Activated naive CD4-positive, alpha-beta T cell treated with anti-CD3 and anti-CD28 coated beads, Interleukin-2, amount 10 ng/mL, durations not matched to agents 7 days and 5 days (primary cell): Measurements from ENCODE around the gene FAM236D.
"Not testable (repeated sequence)": the region's sequence is repeated elsewhere in the genome, so short reads cannot be mapped to it uniquely, and the experiment has no call there.

Experiments
- CTCF ChIA-PET: fragments of 350-600 bp; sonication (Branson Sonifier 250); formaldehyde crosslinking; loops from one replicate; lab custom pipeline; 2021; ENCODE audit warnings: antibody characterized with exemption; lab: Charles Lee
- DNase-seq: peaks from one replicate; pipeline ENCODE4 v3.0.0-alpha.2; 2020
- H3K27ac Mint-ChIP-seq: one replicate; pipeline ENCODE4 v1.8.0; 2021; ENCODE audit warnings: mild to moderate bottlenecking, moderate library complexity, mixed read lengths
- H3K27me3 Mint-ChIP-seq: one replicate; pipeline ENCODE4 v1.8.0; 2021; ENCODE audit warnings: mild to moderate bottlenecking, mixed read lengths
- H3K36me3 Mint-ChIP-seq: one replicate; pipeline ENCODE4 v1.8.0; 2021; ENCODE audit warnings: mixed read lengths
- H3K4me1 Mint-ChIP-seq: one replicate; pipeline ENCODE4 v1.8.0; 2021; ENCODE audit warnings: mixed read lengths
- H3K4me3 Mint-ChIP-seq: one replicate; pipeline ENCODE4 v1.8.0; 2021; ENCODE audit warnings: mild to moderate bottlenecking, moderate library complexity, mixed read lengths
- H3K9me3 Mint-ChIP-seq: one replicate; pipeline ENCODE4 v1.8.0; 2021; ENCODE audit warnings: mixed read lengths

The FAM236D gene

DNA sequence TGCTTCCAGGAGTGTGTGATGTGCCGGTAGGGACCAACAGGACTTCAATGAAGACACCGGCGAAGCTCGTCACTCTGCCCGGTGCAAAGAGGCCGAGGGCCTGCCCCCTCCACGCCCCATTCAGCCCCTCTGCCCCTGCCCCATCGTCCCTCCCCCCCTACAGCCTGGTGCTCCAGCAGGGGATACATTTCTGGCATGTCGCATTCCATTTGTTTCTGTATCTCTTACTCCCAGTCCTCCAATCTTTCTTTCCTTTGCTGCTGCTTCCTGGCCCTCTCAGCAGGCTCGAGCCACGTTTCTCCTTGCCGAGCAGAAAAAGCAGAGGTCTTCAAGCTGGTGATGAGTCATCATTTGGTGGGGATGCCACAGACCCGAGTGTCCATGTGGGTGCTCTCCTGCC is at the start of gene FAM236D:
Gene FAM236D, minus strand, starts transcription at position 101 of the 400 bp plus-strand sequence. Its CDS starts 100 bp downstream, at position 1.
- CTCF ChIA-PET, H3K4me3 Mint-ChIP-seq, H3K36me3 Mint-ChIP-seq, H3K27me3 Mint-ChIP-seq, H3K4me1 Mint-ChIP-seq, H3K27ac Mint-ChIP-seq, DNase-seq, H3K9me3 Mint-ChIP-seq: not testable (repeated sequence)

DNA sequence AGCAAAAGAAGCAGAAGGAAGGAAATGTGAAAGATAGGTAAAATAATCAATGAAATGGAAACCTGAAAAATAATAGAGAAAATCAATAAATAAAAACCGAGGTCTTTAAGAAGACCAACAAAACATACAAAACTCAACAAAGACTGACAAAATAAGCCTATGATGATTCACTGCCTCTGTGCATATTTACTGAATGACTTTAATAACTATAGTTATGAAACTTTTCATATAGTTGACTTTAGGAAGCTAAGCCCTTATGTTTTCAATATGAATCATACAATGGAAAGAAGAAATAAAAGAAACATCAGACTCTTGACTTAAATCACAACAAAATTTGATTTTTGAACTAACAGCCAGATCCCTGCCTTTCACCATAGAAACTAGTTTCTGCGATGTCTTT is 29.5 kb upstream of the FAM236D start:
- H3K27ac Mint-ChIP-seq, H3K36me3 Mint-ChIP-seq, DNase-seq, H3K4me3 Mint-ChIP-seq, CTCF ChIA-PET, H3K27me3 Mint-ChIP-seq, H3K4me1 Mint-ChIP-seq, H3K9me3 Mint-ChIP-seq: not testable (repeated sequence)

DNA sequence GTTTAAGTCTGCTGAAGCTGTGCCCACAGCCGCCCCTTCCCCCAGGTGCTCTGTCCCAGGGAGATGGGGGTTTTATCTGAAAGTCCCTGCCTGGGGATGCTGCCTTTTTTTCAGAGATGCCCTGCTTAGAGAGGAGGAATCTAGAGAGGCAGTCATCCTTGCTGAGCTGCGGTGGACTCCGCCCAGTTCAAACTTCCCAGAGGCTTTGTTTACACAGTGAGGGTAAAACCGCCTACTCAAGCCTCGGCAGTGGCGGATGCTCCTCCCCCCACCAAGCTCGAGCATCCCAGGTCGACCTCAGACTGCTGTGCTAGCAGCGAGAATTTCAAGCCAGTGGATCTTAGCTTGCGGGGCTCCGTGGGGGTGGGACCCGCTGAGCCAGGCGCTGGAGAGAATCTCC is 22.7 kb upstream of the FAM236D start:
- H3K27me3 Mint-ChIP-seq, CTCF ChIA-PET, H3K9me3 Mint-ChIP-seq, H3K36me3 Mint-ChIP-seq, H3K27ac Mint-ChIP-seq, H3K4me3 Mint-ChIP-seq, H3K4me1 Mint-ChIP-seq, DNase-seq: not testable (repeated sequence)

DNA sequence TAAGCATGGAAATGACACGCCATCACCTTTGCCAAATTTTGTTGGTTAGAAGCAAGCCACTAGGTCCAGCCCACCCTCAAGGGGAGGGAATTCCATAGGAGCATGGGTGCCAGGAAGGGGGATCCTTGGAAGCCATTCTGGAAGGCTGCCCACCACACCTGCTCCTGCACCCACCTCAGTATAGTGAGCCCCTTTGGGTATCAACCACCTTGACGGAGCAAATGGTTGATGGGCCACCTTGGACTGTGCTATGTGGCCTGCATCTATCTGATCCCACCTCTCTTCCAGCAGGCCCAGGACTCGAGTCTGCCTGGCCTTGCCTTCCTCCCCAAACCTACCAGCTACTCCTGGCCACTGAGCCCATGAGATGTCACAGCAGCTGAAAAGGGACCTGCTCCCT is 17.6 kb downstream of the FAM236D start:
- H3K27me3 Mint-ChIP-seq, H3K36me3 Mint-ChIP-seq, CTCF ChIA-PET, H3K27ac Mint-ChIP-seq, H3K4me1 Mint-ChIP-seq, DNase-seq, H3K4me3 Mint-ChIP-seq, H3K9me3 Mint-ChIP-seq: not testable (repeated sequence)

DNA sequence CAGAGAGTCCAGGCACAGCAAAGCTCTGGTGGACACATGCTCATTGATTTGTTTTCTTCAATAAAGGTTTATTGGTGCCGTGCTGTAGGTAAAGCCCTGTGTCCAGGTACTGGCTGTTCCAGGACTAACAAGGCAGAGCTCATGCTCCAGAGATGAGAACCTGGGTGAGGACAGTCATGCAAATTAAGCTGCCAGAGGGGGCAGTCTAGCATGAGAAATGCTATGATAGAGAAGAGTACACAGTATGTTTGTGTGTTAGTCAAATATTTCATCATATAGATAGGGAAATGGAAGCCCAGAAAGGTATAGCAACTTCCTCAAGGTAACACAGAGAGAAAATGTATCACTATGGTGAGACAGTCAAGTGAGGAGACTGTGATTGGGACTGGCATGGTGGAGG is 19.9 kb downstream of the FAM236D start:
- H3K27ac Mint-ChIP-seq, H3K36me3 Mint-ChIP-seq, H3K4me3 Mint-ChIP-seq, H3K4me1 Mint-ChIP-seq, H3K9me3 Mint-ChIP-seq, DNase-seq, H3K27me3 Mint-ChIP-seq, CTCF ChIA-PET: not testable (repeated sequence)

DNA sequence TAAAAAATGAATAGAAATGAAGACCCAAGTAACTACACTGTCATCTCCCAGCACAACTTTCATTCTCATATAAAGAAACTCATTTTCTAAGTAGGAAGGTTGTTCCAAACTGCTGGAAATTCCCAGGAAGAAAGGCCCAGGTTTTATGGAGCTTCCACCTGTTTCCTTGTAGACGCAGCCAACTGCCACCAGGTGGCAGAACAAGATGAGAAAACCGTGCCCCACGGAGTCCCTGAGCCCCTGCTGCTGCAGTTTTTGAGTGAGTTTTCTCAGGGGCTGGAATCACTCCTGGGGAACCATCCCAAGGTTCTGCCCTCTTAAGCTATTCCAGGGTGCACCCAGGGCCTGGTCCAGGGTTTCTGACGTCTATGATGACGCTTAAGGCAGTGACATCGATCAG is 24.0 kb downstream of the FAM236D start:
- H3K27me3 Mint-ChIP-seq, H3K27ac Mint-ChIP-seq, CTCF ChIA-PET, H3K36me3 Mint-ChIP-seq, H3K4me1 Mint-ChIP-seq, H3K4me3 Mint-ChIP-seq, DNase-seq, H3K9me3 Mint-ChIP-seq: not testable (repeated sequence)

DNA sequence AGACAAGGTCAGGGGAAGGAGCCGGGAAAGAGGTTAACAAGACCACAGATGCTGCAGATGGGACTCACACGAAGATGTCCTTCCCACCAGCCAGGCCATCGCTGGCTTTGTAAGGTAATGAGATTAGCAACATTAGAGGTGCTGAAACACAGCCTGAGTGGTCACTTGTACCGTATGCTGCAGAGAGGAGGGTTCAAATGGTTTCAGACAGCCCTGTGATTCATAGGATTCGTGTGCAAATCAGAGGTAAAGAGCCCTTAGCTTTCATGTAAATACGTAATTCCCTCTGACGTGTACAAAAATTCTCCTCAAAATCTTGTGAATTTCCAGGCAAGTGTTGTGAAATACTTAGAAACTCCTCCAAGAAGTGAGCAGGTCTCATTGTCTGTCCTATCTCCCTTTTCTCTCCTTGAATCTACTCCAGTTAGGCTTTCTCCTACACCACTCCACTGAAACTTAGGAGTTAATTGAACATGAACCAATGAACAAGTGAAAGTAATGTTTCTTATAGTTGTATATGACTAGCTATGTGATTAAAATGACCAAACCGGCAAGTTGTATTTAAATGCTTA is 24.6 kb downstream of the FAM236D start:
- H3K4me1 Mint-ChIP-seq, DNase-seq, H3K27me3 Mint-ChIP-seq, H3K4me3 Mint-ChIP-seq, H3K27ac Mint-ChIP-seq, CTCF ChIA-PET, H3K36me3 Mint-ChIP-seq, H3K9me3 Mint-ChIP-seq: not testable (repeated sequence)

DNA sequence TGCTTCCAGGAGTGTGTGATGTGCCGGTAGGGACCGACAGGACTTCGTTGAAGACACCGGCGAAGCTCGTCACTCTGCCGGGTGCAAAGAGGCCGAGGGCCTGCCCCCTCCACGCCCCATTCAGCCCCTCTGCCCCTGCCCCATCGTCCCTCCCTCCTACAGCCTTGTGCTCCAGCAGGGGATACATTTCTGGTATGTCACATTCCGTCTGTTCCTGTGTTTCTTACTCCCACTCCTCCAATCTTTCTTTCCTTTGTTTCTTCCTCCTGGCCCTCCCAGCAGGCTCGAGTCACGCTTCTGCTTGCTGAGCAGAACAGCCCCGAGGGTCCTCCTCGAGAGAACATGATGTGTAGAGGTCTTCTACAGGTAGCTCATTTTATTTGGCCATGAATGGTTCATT is 25.4 kb downstream of the FAM236D start, which contains the start of gene FAM236B:
Gene FAM236B, minus strand, starts transcription at position 101 of the 400 bp plus-strand sequence. Its CDS starts 100 bp downstream, at position 1.
- H3K27me3 Mint-ChIP-seq, CTCF ChIA-PET, H3K27ac Mint-ChIP-seq, H3K4me3 Mint-ChIP-seq, H3K9me3 Mint-ChIP-seq, H3K36me3 Mint-ChIP-seq, H3K4me1 Mint-ChIP-seq, DNase-seq: not testable (repeated sequence)

DNA sequence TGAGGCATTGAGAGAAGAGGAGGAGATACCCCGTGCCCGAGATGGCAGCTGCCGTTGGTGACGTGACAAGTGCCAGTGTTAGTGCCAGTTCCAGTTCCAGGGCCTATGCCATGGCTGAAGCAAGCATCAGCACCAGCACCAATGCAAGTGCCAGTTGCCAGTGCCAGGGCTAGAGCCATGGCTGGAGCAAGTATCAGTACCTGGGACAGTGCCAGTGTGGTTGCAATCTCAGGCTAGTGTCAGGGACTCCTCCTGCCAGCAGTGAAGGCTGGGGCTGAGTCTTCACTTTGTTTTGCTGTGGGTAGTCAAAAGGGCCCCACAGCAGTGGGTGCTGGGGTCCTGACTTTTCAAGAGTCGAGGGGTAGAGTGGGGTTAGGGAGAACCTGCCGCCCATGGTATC is 29.9 kb downstream of the FAM236D start:
- DNase-seq, H3K36me3 Mint-ChIP-seq, H3K27ac Mint-ChIP-seq, H3K27me3 Mint-ChIP-seq, H3K4me1 Mint-ChIP-seq, H3K9me3 Mint-ChIP-seq, CTCF ChIA-PET, H3K4me3 Mint-ChIP-seq: not testable (repeated sequence)

DNA sequence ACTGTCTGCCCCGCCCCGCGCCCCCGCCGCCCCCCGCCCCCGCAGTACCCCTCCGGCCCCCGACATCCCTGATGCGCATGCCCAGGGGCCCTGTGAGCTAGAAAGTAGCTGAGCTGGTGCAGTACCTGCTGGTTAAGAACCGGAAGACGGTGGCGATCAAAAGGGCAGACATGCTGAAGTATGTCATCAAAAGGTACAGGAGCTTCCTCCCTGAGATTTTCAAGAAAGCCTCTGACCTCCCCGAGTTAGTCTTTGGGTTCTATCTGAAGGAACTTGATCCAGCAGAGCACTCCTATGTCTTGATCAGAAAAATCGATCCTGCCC is 30.6 kb downstream of the FAM236D start:
- H3K9me3 Mint-ChIP-seq, H3K27me3 Mint-ChIP-seq, DNase-seq, CTCF ChIA-PET, H3K4me1 Mint-ChIP-seq, H3K4me3 Mint-ChIP-seq, H3K36me3 Mint-ChIP-seq, H3K27ac Mint-ChIP-seq: not testable (repeated sequence)

DNA sequence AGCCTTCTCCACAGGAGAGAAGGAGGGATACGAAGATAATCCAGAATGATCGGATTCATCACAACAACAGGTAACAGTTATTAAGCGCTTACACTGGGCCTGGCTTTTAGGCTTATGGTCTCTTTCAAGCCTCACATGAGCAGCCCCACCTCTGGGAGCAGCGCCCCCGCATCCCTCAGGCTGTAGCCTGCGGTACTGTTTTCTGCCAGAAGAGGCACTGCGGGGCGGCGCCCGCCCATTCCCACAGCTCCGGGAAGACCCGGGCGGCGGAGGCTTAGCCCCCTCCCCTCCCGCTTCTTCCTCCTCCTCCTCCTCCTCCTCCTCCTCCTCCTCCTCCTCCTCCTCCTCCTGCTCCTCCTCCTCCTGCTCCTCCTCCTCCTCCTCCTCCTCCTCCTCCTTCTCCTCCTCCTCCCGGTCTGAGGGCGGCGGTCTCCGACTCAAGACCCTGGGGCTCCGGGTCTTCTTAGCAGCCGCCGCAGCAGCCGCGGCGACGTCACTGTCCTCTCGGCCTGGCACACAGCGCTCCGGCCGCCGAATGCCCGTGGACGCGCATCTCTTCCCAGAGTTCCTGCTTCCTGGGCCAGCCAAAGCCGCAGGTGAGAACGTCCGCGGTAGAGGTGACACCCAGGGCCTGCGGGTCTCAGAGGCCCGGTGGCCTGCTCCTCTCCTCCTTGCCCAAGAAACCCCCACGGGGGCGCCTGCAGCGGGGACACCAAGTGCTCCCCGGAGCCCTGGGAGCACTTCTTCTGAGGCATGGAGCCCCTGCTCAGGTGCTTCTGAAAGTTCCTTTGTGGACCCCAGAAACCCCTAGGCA is 31.1 kb downstream of the FAM236D start, which contains the start of gene DMRTC1B:
Gene DMRTC1B, plus strand, starts transcription at position 238 of the 814 bp plus-strand sequence. CDS start 68,246 bp downstream, outside the sequence.
- H3K27me3 Mint-ChIP-seq, DNase-seq, H3K36me3 Mint-ChIP-seq, H3K4me3 Mint-ChIP-seq, CTCF ChIA-PET, H3K4me1 Mint-ChIP-seq, H3K27ac Mint-ChIP-seq, H3K9me3 Mint-ChIP-seq: not testable (repeated sequence)

DNA sequence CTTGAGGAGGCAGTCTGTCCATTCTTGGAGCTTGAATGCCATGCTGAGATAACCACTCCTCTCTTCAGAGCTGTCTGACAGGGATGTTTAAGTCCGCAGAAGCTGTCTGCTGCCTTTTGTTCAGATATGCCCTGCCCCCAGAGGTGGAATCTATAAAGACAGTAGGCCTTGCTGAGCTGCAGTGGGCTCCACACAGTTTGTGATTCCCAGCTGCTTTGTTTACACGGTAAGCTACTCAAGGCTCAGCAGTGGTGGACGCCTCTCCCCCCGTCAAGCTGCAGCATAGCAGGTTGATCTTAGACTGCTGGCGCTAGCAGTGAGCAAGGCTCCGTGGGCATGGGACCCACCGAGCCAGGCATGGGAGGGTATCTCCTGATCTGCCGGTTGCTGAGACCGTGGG is 47.6 kb downstream of the FAM236D start:
- H3K4me3 Mint-ChIP-seq, H3K4me1 Mint-ChIP-seq, H3K36me3 Mint-ChIP-seq, H3K27me3 Mint-ChIP-seq, H3K27ac Mint-ChIP-seq, DNase-seq, H3K9me3 Mint-ChIP-seq, CTCF ChIA-PET: not testable (repeated sequence)
